Measurements from ENCODE around the gene CCL3. TPM values are rescaled to one million over a fixed set of nuclear protein-coding genes. Genes with fewer than 3 reads are reported as not detected.
"Not testable (repeated sequence)": the region's sequence is repeated elsewhere in the genome, so short reads cannot be mapped to it uniquely, and the experiment has no call there.

CCL3 gene
- total and polyA plus RNA-seq, 7 donors, result 0.06 to 3.6 (median 0.27) TPM; not detected in 1

GRCh38 chr17:36127199-36127893, 37.4 kb upstream of the CCL3 start:
- peaks cover 13% of the 10 kb centered on the region for H3K9me3 ChIP-seq
- peaks cover 0 to 3% (median 2%) of the 10 kb centered on the region in 3 donors for H3K27me3 ChIP-seq (ENCODE audit: insufficient read depth in 3 of 3, low read length in 2 of 3)
- intact Hi-C loops (cut with DNase I), result no loop called here
- 74 to 85% (median 81%) methylated on average over 7 of the region's 7 CpGs for WGBS, 3 donors
- H3K4me1 ChIP-seq, result no peaks in the 10 kb centered on the region
- H3K36me3 ChIP-seq (ENCODE audit: insufficient read depth in 1 of 2, low read depth in 1 of 2), result no peaks in the 10 kb centered on the region
- no peak for TF ChIP-seq CTCF (IDR thresholded peaks at IDR 0.05)
- no peak for ATAC-seq
- no peak overlapping the region for H3K27ac ChIP-seq
- no peak for DNase-seq
- H3K4me3 ChIP-seq, result no peak overlapping the region

GRCh38 chr17:36124879-36125824, 35.2 kb upstream of the CCL3 start:
- H3K4me1 ChIP-seq, result no peaks in the 10 kb centered on the region
- ATAC-seq (no peak), DNase-seq (no peak)
- TF ChIP-seq CTCF (IDR thresholded peaks at IDR 0.05), result no peak
- H3K4me3 ChIP-seq, result no peak overlapping the region
- peaks cover 13% of the 10 kb centered on the region for H3K9me3 ChIP-seq
- H3K27ac ChIP-seq, result no peak overlapping the region
- H3K27me3 ChIP-seq (ENCODE audit: insufficient read depth in 3 of 3, low read length in 2 of 3), result peaks cover 0 to 3% (median 2%) of the 10 kb centered on the region in 3 donors
- intact Hi-C loops (cut with DNase I), result no loop called here
- no peaks in the 10 kb centered on the region for H3K36me3 ChIP-seq (ENCODE audit: insufficient read depth in 1 of 2, low read depth in 1 of 2)
- WGBS, 3 donors, result 81 to 82% (median 81%) methylated on average over 9 of the region's 9 CpGs

- WGBS, 3 donors, result 59 to 66% (median 66%) methylated on average over 2 of the region's 2 CpGs
- no peak for DNase-seq
These were observed 33.5 kb upstream of the CCL3 start for GRCh38 chr17:36123431-36123830.

GRCh38 chr17:36121099-36121498, 31.2 kb upstream of the CCL3 start:
- ATAC-seq; H3K4me1 ChIP-seq; H3K27me3 ChIP-seq (ENCODE audit: insufficient read depth in 3 of 3, low read length in 2 of 3); H3K27ac ChIP-seq; H3K36me3 ChIP-seq (ENCODE audit: insufficient read depth in 1 of 2, low read depth in 1 of 2); H3K4me3 ChIP-seq; intact Hi-C loops (cut with DNase I); DNase-seq: not testable (repeated sequence)
- H3K9me3 ChIP-seq, result peaks cover 11% of the 10 kb centered on the region
- 65 to 75% (median 68%) methylated on average over 6 of the region's 6 CpGs for WGBS, 3 donors

More at GRCh38 chr17:36123431-36123830, 33.5 kb upstream of the CCL3 start:
- H3K4me3 ChIP-seq, result no peak overlapping the region
- no peak for ATAC-seq
- H3K36me3 ChIP-seq (ENCODE audit: insufficient read depth in 1 of 2, low read depth in 1 of 2), result no peaks in the 10 kb centered on the region
- H3K4me1 ChIP-seq, result no peaks in the 10 kb centered on the region
- peaks cover 13% of the 10 kb centered on the region for H3K9me3 ChIP-seq
- no peak for TF ChIP-seq CTCF (IDR thresholded peaks at IDR 0.05)
- no peak overlapping the region for H3K27ac ChIP-seq
- peaks cover 0 to 2% (median 0%) of the 10 kb centered on the region in 3 donors for H3K27me3 ChIP-seq (ENCODE audit: insufficient read depth in 3 of 3, low read length in 2 of 3)
- intact Hi-C loops (cut with DNase I), result no loop called here

- H3K4me3 ChIP-seq, result no peak overlapping the region
- intact Hi-C loops (cut with DNase I), result no loop called here
- no peak for ATAC-seq
- H3K27ac ChIP-seq, result no peak overlapping the region
- no peaks in the 10 kb centered on the region for H3K4me1 ChIP-seq
- no peaks in the 10 kb centered on the region for H3K36me3 ChIP-seq (ENCODE audit: insufficient read depth in 1 of 2, low read depth in 1 of 2)
- peaks cover 3% of the 10 kb centered on the region for H3K9me3 ChIP-seq
- no peak for DNase-seq
- no peak for TF ChIP-seq CTCF (IDR thresholded peaks at IDR 0.05)
- 64 to 74% (median 67%) methylated on average over 3 of the region's 3 CpGs for WGBS, 3 donors
- H3K27me3 ChIP-seq (ENCODE audit: insufficient read depth in 3 of 3, low read length in 2 of 3), result no peaks in the 10 kb centered on the region
These were observed 30.3 kb upstream of the CCL3 start for GRCh38 chr17:36120221-36120620.
